Measurements from ENCODE around the gene SMU1.

Gene SMU1

GRCh38 chr9:33044162-33044673, 32.3 kb downstream of the SMU1 start:
- H3K4me3 ChIP-seq (ENCODE audit: low read depth, low read length): peak overlapping the region; percentile 62
- H3K4me1 ChIP-seq (ENCODE audit: control insufficient read depth, insufficient read depth, low read length): no peaks in the 10 kb centered on the region; the same call in 1 of the 2 replicates
- ChIA-PET CTCF (interaction anchor here (0.6 to 2.5 kb wide), 12 partner anchors 8 to 665 kb away, joined by 3 to 10 read pairs (median 4); no protein-coding TSS in a partner anchor), POLR2A (interaction anchor here (1.0 to 7.8 kb wide), 10 partner anchors 8 to 666 kb away, joined by 3 to 78 read pairs (median 4); partner anchors contain the start of genes DNAJA1 and SMU1)
- H3K27ac ChIP-seq (ENCODE audit: extremely low read depth, low read depth, low read length): peak overlapping the region; percentile 71
- peaks cover 11 to 53% of the 10 kb centered on the region in 2 experiments for H3K36me3 ChIP-seq (ENCODE audit: control insufficient read depth in 2 of 2, insufficient read depth in 1 of 2, low read length in 2 of 2)
- H3K9me3 ChIP-seq (ENCODE audit: control insufficient read depth, insufficient read depth, low read depth, low read length): no peaks in the 10 kb centered on the region
- TF ChIP-seq ZNF114 (tag by site-specific recombination; IDR thresholded peaks at IDR 0.05) (no peak), ZNF26 (tag by site-specific recombination; IDR thresholded peaks at IDR 0.05) (no peak), ZNF302 (tag by site-specific recombination; IDR thresholded peaks at IDR 0.05; ENCODE audit: low read depth) (no peak), ZNF2 (tag by site-specific recombination; IDR thresholded peaks at IDR 0.05) (no peak), ZSCAN18 (tag by site-specific recombination; IDR thresholded peaks at IDR 0.05) (no peak), ZNF274 (IDR thresholded peaks at IDR 0.05; ENCODE audit: low read length) (no peak), ZNF274 (tag by site-specific recombination; IDR thresholded peaks at IDR 0.05; ENCODE audit: borderline replicate concordance) (no peak), GLIS1 (tag by site-specific recombination; IDR thresholded peaks at IDR 0.05) (peak; percentile 30), ZNF341 (tag by site-specific recombination; IDR thresholded peaks at IDR 0.05; ENCODE audit: low read depth) (no peak), ZBTB21 (tag by site-specific recombination; IDR thresholded peaks at IDR 0.05) (peak; percentile 90), MYNN (tag by site-specific recombination; IDR thresholded peaks at IDR 0.05; ENCODE audit: borderline replicate concordance) (no peak), ZNF138 (tag by site-specific recombination; IDR thresholded peaks at IDR 0.05; ENCODE audit: borderline replicate concordance) (no peak), ZNF16 (tag by site-specific recombination; IDR thresholded peaks at IDR 0.05; ENCODE audit: low read depth) (no peak), SALL2 (tag by site-specific recombination; IDR thresholded peaks at IDR 0.05; ENCODE audit: borderline replicate concordance) (no peak), ZNF777 (tag by site-specific recombination; IDR thresholded peaks at IDR 0.05; ENCODE audit: borderline replicate concordance) (no peak), ZNF335 (tag by site-specific recombination; conservative IDR thresholded peaks at IDR 0.05) (no peak; the same call in 1 of the 2 replicates), PBX3 (CRISPR knock-in tag; IDR thresholded peaks at IDR 0.05) (no peak; the same call in 1 of the 2 replicates), ZNF391 (tag by site-specific recombination; IDR thresholded peaks at IDR 0.05; ENCODE audit: borderline replicate concordance, low read depth) (no peak), YY2 (tag by site-specific recombination; IDR thresholded peaks at IDR 0.05) (no peak), ZNF416 (tag by site-specific recombination; IDR thresholded peaks at IDR 0.05) (no peak), ZNF214 (tag by site-specific recombination; IDR thresholded peaks at IDR 0.05; ENCODE audit: borderline replicate concordance) (no peak), ZNF48 (tag by site-specific recombination; IDR thresholded peaks at IDR 0.05) (no peak), IKZF3 (tag by site-specific recombination; IDR thresholded peaks at IDR 0.05) (0 out of 2 replicates have a peak, but pooled peaks have one; percentile 13), PATZ1 (tag by site-specific recombination; IDR thresholded peaks at IDR 0.05) (peak; percentile 60), ZNF596 (tag by site-specific recombination; IDR thresholded peaks at IDR 0.05) (no peak), SCRT1 (tag by site-specific recombination; IDR thresholded peaks at IDR 0.05; ENCODE audit: borderline replicate concordance) (no peak), ZNF629 (tag by site-specific recombination; IDR thresholded peaks at IDR 0.05) (peak; percentile 93), ZNF350 (tag by site-specific recombination; IDR thresholded peaks at IDR 0.05) (no peak), SCRT2 (tag by site-specific recombination; IDR thresholded peaks at IDR 0.05) (no peak), ZNF449 (tag by site-specific recombination; IDR thresholded peaks at IDR 0.05) (no peak), ZNF530 (tag by site-specific recombination; IDR thresholded peaks at IDR 0.05; ENCODE audit: low read depth) (no peak), ZNF830 (tag by site-specific recombination; IDR thresholded peaks at IDR 0.05; ENCODE audit: low read depth) (no peak)
